GM19328 (cell line): ENCODE measurements around the gene GRK5.

Source experiments
- ATAC-seq: cut with Tn5 transposase; IDR thresholded peaks from one replicate; pipeline ENCODE4 v1.9.1; 2021; ENCODE audit warnings: mild to moderate bottlenecking, moderate library complexity; ENCODE audit not compliant: unreplicated experiment

The GRK5 gene

GRCh38 chr10:119396709-119397071 is 189.3 kb downstream of the GRK5 start:
- no peak for ATAC-seq

GRCh38 chr10:119397416-119397815 is 190.0 kb downstream of the GRK5 start:
- ATAC-seq, result no peak

GRCh38 chr10:119398996-119399395 is 191.6 kb downstream of the GRK5 start:
- ATAC-seq, result no peak

- no peak for ATAC-seq
These were observed 192.1 kb downstream of the GRK5 start for GRCh38 chr10:119399466-119399865.

- ATAC-seq, result no peak
These were observed 194.5 kb downstream of the GRK5 start for GRCh38 chr10:119401671-119402395.

GRCh38 chr10:119403921-119404320 is 196.6 kb downstream of the GRK5 start:
- ATAC-seq, result no peak

- no peak for ATAC-seq
These were observed 197.5 kb downstream of the GRK5 start for GRCh38 chr10:119404719-119405519.

GRCh38 chr10:119405520-119405807 is 198.1 kb downstream of the GRK5 start:
- ATAC-seq, result no peak

- ATAC-seq, result no peak
These were observed 198.8 kb downstream of the GRK5 start for GRCh38 chr10:119406137-119406536.

GRCh38 chr10:119406601-119407253 is 199.4 kb downstream of the GRK5 start:
- no peak for ATAC-seq

GRCh38 chr10:119407254-119407777 is 199.9 kb downstream of the GRK5 start:
- no peak for ATAC-seq

GRCh38 chr10:119408072-119408471 is 200.7 kb downstream of the GRK5 start:
- no peak for ATAC-seq

- no peak for ATAC-seq
These were observed 201.6 kb downstream of the GRK5 start for GRCh38 chr10:119408969-119409371.

- ATAC-seq, result no peak
These were observed 202.0 kb downstream of the GRK5 start for GRCh38 chr10:119409385-119409784.

- ATAC-seq, result no peak
These were observed 202.5 kb downstream of the GRK5 start for GRCh38 chr10:119409906-119410305.

GRCh38 chr10:119410361-119411116 is 203.2 kb downstream of the GRK5 start:
- ATAC-seq, result no peak

- no peak for ATAC-seq
These were observed 205.1 kb downstream of the GRK5 start for GRCh38 chr10:119412244-119413092.

- ATAC-seq, result no peak
These were observed 205.7 kb downstream of the GRK5 start for GRCh38 chr10:119413093-119413453.

GRCh38 chr10:119413471-119414080 is 206.2 kb downstream of the GRK5 start:
- ATAC-seq, result no peak

- no peak for ATAC-seq
These were observed 206.8 kb downstream of the GRK5 start for GRCh38 chr10:119414081-119414611.
